Kasumi-1 (cell line): Measurements from ENCODE around the gene COQ2.
A peak's percentile ranks its signal among the peaks of the same experiment; 100 is the strongest.
"Not testable (repeated sequence)": the region's sequence is repeated elsewhere in the genome, so short reads cannot be mapped to it uniquely, and the experiment has no call there.

Experiments
- DNase-seq, 2 experiments: peaks; one replicate each; lab custom pipeline; 2025; lab: John Stamatoyannopoulos, UW

Gene COQ2, protein sequence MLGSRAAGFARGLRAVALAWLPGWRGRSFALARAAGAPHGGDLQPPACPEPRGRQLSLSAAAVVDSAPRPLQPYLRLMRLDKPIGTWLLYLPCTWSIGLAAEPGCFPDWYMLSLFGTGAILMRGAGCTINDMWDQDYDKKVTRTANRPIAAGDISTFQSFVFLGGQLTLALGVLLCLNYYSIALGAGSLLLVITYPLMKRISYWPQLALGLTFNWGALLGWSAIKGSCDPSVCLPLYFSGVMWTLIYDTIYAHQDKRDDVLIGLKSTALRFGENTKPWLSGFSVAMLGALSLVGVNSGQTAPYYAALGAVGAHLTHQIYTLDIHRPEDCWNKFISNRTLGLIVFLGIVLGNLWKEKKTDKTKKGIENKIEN

DNA sequence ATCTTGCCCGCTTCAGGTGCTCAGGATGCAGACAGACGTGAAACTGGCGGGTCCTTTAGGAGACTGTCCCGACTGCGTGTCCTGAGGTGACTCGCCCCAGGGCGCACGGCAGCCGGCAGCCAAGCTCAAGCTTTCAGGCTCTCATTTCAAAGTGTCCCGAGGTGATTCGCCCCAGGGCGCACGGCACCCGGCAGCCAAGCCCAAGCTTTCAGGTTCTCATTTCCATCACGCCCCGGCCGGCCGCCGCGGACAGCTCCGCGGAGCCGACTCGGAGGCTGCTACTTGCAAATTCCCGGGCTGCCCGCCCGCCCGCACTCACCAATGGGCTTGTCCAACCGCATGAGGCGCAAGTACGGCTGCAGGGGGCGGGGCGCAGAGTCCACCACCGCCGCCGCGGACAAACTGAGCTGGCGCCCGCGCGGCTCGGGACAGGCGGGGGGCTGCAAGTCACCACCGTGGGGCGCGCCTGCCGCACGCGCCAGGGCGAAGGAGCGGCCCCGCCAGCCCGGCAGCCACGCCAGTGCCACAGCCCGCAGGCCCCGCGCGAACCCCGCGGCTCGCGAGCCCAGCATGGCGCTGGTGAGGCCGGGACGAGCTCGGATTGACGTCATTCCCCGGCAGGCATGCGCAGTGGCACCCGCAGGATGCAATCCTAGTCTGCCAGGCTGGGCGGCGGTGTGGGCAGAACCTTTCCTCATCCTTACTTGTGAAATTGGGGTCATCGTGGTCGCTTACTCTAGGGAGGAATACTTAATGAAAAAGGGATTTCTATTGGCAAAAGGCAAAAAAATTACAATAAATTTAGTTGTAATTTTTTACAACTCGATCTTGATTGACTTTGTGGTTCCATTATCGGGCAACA is at the start of gene COQ2:
COQ2 (minus strand) TSS at position 606 of the 862 bp plus-strand sequence; CDS start at position 572, 34 bp downstream.
- peak; percentile 88 to 89 for DNase-seq

DNA sequence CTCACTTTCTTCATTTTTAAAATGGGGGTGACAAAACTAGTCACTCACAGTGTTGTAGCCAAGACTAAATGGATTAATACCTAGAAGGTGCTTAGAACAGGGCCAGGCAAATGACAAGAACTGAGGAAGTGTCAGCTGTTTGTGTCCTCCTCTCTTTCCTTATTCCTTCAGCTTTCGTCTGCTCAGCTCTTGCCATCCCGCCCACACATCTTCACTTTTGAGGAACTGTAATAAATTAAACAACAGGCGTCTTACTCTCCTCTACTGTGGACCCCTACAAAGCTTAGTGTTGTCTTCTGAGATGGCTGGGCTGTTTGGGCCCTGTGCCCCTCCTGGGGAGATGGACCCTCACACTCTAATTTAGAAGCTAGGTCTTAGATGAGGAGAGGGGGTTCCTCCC is 47.4 kb upstream of the COQ2 start:
- peak in 1 of 2 experiments; percentile 23 for DNase-seq

DNA sequence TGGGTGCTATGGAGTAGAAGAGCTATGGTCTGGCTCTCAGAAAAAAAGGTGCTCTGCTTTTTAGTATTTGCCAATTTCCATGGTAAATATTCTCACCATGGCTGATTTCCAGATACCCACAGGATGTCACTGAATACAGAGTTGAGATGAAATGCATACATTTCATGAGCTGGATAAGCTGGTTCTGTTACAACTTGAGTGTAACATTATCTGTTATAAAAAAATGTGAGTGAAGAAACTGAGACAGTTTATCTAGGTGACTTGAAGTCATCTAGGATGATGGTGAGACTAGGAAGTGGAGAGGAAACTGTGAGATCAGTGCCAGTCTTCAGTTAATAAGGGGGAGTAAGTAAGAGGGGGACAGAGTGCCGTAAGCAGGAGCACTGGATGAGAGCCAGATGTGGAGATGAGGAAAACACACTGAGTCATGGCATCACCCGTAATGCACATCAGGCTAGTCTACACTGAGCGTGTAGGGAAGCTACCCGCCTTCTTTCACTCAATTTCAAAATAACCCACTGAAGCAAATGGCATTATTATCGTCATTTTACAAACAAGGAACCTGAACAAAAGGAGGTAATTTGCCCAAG is 45.0 kb upstream of the COQ2 start:
- DNase-seq: peak; percentile 24 to 33

DNA sequence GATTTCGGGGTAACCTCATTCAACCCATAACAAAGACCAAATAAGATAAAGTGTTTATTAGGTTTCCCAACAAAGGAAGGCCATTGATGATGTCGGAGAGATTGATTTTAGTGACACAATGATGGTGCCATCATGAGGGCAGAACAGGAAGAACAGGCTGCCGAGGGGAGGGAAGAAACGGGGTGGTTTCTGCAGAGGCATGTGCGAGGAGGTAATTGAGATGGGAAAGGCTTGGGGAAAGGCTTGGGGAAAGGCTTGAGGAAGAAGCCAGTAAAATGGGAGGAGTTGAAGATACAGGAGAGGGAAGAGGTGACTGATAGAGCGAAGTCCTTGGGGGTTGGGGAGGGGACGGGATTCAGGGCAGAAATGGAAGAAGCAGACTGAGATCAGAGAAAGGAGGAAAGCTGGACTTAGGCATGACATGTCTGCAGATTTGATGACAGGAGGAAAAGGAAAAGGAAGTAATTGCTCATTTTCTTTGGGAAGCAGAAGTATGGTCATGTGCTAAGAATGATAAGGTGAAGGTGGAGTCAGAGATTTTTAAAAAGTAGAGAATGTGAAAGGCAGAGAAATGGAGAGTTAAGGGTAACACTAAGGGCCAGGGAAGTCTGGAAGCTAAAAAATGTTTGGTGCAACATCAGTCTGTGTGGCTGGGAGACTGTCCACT is 44.1 kb upstream of the COQ2 start:
- peak; percentile 63 to 77 for DNase-seq

DNA sequence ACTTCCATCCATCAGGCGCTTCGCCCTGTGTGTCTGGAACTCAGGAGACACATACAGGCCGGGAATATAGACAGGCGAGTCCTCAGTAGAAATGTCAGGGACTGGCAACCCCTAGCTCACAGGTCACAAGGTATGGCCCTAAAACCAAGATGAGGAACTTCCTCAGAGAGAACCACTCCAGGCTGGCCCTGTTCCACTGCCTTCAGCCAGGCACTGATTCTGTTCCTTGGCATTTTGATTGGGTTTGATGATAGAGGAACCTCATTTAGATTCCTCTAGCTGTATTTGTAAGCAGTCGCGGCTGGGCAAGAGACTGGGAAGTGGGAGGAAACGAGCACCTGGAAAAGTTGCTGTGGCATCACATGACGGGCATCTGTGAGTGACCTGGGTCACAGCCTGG is 41.9 kb upstream of the COQ2 start:
- DNase-seq: no peak

DNA sequence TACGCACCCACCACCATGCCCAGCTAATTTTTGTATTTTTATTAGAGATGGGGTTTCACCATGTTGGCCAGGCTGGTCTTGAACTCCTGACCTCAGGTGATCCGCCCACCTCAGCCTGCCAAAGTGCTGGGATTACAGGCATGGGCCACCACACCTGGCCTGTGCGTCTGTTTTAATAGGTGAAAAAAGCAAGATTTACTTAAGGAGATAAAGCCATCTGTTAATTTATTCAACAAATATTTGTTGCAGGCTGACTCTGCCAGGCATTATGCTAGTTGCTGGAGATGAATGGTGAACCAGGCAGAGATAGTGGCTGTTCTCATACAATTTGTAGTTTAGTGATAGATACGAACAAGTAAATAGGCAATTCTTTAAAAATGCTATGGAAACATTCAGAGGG is 40.7 kb upstream of the COQ2 start:
- not testable (repeated sequence) for DNase-seq

DNA sequence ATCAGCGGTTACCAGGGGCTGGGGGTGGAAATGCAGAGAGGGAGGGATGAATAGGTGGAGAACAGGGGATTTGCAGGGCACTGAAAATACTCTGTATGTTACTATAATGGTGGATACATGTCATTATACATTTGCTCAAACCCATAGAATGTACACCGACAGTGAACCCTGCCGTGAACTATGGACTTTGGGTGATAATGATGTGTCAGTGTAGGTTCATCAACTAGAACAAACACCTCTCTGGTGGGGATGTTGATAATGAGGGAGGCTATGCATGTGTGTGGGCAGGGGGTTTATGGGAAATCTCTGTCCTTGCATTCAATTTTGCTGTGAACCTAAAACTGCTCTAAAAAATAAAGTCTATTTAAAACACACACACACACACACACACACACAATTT is 38.5 kb upstream of the COQ2 start:
- DNase-seq: no peak

DNA sequence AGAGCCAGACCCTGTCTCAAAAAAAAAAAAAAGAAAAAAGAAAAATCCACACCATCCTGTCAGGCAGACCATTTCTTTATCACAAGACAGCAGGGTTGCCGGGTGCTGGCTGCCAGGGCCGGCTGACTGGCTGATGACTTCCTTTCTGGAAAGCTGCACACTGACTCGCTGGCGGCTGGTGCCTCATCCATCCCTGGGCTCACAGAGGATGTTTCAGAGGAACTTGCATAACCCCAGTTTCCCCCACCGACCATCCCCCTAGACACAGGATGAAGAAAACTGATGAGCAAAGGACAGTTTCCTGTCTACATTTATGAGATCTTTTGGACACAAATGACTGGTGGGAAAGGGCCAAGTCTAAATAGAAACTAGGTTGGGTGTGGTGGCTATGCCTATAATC is 36.0 kb upstream of the COQ2 start:
- DNase-seq: peak; percentile 94 to 95

DNA sequence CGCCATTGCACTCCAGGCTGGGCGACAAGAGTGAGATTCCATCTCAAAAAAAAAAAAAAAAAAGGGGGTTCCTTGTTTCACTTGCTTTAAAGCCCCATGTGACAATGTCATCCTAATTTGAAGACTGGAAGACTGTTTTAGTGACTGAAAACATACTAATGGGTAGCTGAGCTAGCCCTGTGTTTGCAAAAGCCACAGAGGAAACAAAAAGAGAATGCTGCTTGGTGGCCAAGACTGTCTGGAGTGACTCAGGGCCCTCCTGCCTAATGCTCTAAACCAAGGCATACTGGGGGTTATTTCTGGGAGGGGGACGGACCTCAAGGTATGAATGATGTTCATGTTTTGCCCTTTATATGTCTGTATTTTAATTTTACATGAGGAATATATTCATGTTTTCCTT is 34.1 kb upstream of the COQ2 start:
- DNase-seq: peak; percentile 35 to 53

DNA sequence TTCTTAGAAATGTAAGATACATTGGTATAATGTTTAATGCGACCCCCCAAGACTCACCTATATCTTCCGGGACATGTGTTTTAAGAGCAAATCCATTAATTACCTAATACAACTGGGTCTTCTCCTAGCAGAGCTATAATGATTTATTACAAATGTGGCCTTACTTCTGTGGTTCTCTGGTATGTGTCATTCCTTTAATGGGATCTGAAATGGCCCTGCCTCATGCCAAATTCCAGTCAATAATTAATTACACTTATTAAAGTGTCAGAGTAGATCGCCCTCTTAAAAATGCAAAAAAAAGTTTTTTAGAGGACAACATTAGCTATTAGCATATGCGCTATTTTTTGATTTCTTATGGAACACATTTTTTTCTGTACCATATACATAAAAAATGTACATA is 33.1 kb upstream of the COQ2 start:
- no peak for DNase-seq

DNA sequence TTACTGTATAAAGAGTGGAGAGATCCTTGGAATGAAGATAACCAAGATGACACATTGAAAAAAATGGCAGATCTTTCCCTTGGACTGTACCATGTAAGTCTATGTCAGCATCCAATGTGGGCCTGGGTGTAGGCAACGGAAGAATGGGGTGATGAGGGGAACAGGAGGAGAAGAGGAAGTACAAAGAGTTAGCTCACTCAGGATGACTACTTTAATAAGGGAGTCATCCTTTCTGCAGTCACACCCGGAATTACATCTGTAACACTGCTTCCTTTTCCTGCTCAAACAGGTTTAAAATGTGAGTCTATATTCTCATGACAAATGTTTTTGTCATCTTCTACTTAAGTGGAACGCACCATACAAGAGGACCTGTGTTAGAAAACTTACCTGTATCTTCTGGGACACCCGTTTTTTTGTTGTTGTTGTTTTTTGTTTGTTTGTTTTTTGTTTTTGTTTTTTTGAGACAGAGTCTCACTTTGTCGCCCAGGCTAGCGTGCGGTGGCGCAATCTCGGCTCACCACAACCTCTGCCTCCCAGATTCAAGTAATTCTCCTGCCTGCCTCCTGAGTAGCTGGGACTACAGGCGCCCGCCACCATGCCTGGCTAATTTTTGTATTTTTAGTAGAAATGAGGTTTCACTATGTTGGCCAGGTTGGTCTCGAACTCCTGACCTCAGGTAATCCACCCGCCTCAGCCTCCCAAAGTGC is 32.0 kb upstream of the COQ2 start:
- peak; percentile 88 to 90 for DNase-seq

DNA sequence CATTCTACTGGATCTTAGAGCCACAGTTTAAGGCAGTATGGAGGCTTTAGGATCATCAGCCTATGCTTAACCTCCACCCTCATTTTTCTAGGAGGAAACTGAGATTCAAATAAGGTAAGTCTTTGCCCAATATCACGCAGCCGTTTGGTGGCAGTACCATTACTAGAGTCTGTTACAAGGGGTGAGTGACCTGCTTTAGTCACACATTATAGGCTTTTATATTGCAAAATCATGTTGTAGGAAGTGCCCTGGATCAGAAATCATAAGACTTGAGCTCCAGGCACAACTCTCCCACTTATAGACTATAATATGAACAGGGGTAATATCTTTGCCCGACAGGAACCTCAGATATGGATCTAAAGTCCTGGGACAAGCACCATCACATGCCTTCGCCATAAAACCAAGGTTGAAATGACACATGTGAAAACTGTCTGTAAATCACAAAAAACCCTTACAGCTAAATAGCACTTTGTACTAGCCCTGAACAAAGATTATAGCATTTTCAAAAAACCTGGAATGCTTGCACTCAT is 30.8 kb upstream of the COQ2 start:
- DNase-seq: no peak

DNA sequence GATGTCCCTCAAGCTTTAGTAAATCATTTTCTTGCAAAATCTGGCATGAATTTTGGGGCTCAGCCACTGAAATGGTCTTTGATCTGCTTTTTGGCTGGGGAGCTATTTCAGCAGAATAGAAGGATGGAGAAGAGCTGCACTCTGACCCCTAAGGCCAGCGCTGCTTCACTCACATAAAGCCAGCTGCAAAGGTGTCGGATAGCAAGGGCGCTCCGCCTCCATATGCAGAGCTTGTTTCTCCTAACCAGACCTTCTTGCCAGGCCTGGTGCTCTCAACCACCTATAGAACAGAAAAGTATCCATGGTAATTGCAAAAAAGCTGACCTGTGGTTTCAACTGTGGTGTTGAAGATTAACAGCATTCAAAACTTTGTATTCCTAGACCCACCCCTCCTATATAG is 24.1 kb upstream of the COQ2 start:
- no peak for DNase-seq

DNA sequence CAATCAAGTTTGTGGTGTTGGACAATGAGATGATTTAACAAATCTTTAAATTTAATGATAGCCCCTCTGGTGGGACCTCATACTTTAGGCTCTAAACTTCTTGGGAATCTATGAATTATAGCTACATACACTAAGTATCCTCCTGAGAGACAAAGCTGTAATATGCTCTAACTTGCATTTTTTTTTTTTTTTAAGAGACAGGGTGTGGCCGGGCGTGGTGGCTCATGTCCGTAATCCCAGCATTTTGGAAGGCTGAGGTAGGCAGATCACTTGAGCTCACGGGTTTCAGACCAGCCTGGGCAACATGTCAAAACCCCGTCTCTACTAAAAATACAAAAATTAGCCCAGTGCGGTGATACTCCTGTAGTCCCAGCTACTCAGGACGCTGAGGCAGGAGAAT is 23.3 kb upstream of the COQ2 start:
- DNase-seq: no peak

DNA sequence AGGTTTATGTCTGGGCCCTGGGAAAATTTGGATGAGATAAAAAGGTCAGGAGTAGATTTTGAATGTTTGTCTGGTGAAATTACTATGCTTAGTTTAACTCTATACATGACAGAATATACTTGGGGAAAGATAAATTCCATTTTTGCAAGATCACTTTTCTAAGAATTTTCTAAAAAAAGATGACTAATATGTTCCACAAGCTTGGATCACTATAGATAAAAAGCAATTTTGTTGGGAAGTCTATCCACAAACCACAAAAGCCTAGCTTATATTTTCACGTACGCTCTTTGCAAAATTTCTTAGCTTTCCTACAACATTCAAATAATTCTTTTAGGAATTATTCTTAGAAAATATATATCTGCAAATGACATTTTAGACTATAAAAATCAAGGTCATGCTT is 20.6 kb upstream of the COQ2 start:
- no peak for DNase-seq

DNA sequence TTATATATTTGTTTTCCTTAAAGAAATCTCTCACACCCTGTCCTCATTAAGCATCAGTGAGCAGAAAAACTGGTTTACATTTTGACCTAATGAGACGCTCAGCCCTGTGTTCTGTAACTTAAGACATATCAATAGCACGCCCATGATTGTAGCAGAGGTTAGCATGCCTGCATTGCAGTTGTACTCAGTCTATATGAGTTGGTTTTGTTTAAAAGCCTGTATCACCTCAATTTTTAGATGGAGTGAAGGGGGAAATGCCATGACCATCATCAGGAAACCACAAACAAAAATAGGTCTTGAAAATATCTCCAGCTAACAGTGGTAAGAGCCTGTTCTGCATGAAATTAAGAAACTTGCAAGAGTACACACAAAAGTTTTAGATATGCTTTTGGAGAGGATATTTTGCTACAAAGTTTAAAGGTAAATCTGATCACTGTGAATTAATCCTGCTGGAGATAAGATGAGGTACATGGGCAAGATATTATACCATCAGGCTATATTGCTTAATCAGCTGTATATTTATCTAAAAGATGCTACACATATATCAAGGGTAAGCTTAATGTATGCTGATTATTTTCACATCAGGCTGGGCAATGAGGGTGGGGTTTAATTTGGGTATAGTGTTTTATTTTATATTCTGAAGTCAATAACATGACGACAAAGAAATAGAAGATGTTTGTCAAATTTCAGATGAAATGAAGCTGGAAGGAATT is 13.1 kb upstream of the COQ2 start:
- peak; percentile 47 to 60 for DNase-seq

DNA sequence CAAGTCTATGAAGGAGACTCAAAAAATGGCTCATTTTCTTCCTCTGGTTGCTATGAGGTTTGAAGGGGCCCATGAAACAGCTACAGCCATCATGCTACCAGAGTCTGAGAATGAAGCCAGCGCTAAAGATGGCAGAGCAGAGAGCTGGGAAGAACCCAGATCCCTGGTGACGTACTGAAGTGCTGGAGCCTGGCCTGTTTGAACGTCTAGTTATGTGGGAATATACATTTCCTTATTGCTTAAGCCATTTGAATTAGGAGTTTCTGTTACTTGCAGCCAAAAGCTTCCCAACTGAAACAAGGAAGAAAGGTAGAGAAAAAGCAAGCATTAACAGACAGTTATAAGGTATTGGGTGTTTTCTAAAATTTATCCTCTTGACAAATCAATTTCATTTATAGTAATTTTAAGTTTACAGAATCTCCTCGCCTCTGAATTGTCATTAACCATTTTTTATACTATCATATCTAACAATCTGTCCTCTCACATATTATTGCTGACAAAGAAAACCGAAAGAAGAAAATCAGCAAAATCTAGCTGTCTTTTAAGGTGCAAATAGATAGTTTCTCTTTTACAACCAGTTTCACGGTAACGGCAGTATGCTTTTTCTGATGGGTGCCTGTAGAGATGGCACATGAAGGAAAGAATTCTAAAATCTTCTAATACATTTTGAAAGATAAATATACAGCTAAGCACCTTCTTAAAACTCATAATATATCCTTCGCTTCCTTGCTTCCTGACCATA is 8.9 kb upstream of the COQ2 start:
- DNase-seq: no peak

DNA sequence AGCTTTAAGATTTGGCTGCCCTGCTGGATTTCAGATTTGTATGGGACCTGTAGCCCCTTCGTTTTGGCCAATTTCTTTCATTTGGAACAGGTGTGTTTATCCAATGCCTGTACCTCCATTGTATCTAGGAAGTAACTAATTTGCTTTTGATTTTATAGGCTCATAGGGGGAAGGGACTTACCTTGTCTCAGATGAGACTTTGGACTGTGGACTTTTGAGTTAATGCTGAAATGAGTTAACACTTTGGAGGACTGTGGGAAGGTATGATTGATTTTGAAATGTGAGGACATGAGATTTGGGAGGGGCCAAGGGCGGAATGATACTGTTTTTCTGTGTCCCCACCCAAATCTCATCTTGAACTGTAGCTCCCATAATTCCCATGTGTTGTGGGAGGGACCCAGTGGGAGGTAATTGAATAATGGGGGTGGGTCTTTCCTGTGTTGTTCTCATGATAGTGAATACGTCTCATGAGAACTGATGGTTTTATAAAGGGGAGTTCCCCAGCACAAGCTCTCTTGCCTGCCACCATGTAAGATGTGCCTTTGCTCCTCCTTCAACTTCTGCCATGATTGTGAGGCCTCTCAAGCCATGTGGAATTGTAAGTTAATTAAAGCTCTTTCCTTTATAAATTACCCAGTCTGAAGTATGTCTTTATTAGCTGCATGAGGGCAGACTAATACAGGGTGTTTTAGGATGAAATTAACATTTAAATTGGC is 5.6 kb upstream of the COQ2 start:
- DNase-seq: not testable (repeated sequence)

DNA sequence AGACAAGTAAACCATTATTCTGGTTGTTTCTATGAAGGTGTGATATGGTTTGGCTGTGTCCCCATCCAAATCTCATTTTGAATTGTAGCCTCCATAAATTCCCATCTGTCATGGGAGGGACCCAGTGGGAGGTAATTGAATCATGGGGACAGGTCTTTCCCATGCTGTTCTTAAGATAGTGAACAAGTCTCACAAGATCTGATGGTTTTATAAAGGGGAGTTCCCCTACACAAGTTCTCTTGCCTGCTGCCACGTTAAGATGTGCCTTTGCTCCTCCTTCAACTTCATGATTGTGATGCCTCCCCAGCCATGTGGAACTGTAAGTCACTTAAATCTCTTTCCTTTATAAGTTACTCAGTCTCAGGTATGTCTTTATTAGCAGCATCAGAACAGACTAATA is 3.8 kb upstream of the COQ2 start:
- DNase-seq: not testable (repeated sequence)
